HepG2 (cell line): ENCODE data around the gene PTPN14. TPM values are rescaled to one million over a fixed set of nuclear protein-coding genes. Genes with fewer than 3 reads are reported as not detected.

Experiments used
- ARID5B ChIP-seq: IDR thresholded peaks from 2 replicates; pipeline ENCODE4 v1.4.0; 2020; ENCODE audit warnings: mild to moderate bottlenecking, missing genetic modification reagents
- ELF3 ChIP-seq: IDR thresholded peaks from 2 replicates; pipeline ENCODE4 v1.6.1; 2016; ENCODE audit warnings: missing genetic modification reagents, missing compliant biosample characterization
- GATAD1 ChIP-seq: IDR thresholded peaks from 2 replicates; pipeline ENCODE4 v1.6.1; 2016; ENCODE audit warnings: missing genetic modification reagents, missing compliant biosample characterization
- HNRNPLL ChIP-seq: fragments of 200-400 bp; formaldehyde crosslinking; IDR thresholded peaks from 2 replicates; pipeline ENCODE4 v1.6.1; 2017; ENCODE audit warnings: mild to moderate bottlenecking, low read depth, low read length; ENCODE audit not compliant: poor library complexity, severe bottlenecking
- IKZF1 ChIP-seq: fragments of 450-650 bp; IDR thresholded peaks from 2 replicates; pipeline ENCODE4 v1.7.1; 2016
- ISL2 ChIP-seq: sonication (generic); formaldehyde crosslinking; IDR thresholded peaks from 2 replicates; pipeline ENCODE4 v1.5.0; 2020; ENCODE audit warnings: missing genetic modification reagents
- KAT8 ChIP-seq: IDR thresholded peaks from 2 replicates; pipeline ENCODE4 v1.6.1; 2016; ENCODE audit warnings: missing genetic modification reagents, missing compliant biosample characterization
- KDM1A ChIP-seq: IDR thresholded peaks from 2 replicates; pipeline ENCODE4 v1.6.1; 2016; ENCODE audit warnings: missing compliant biosample characterization
- NAIF1 ChIP-seq: sonication (generic); formaldehyde crosslinking; IDR thresholded peaks from 2 replicates; pipeline ENCODE4 v1.5.0; 2020; ENCODE audit warnings: mild to moderate bottlenecking, missing genetic modification reagents, borderline replicate concordance
- NFIC ChIP-seq: IDR thresholded peaks from 2 replicates; pipeline ENCODE4 v1.6.1; 2012; ENCODE audit warnings: mild to moderate bottlenecking, low read length, inconsistent platforms
- NKX3-1 ChIP-seq: sonication (generic); formaldehyde crosslinking; IDR thresholded peaks from 2 replicates; pipeline ENCODE4 v1.5.0; 2020; ENCODE audit warnings: missing genetic modification reagents
- NR2F1 ChIP-seq, 2 experiments: fragments of 450-650 bp in 1 of 2; formaldehyde crosslinking in 1 of 2; IDR thresholded peaks; 2 replicates each; pipeline versions ENCODE4 v1.5.0 to v1.6.1; 2016 to 2020; ENCODE audit warnings: mild to moderate bottlenecking in 1 of 2, missing compliant biosample characterization in 1 of 2, missing genetic modification reagents in 1 of 2, moderate library complexity in 1 of 2
- PTBP1 ChIP-seq: fragments of 200-400 bp; formaldehyde crosslinking; IDR thresholded peaks from 2 replicates; pipeline ENCODE4 v1.6.1; 2018; ENCODE audit warnings: low read length, low read depth; ENCODE audit not compliant: poor library complexity, severe bottlenecking
- RXRB ChIP-seq: IDR thresholded peaks from 2 replicates; pipeline ENCODE4 v1.6.1; 2016; ENCODE audit warnings: borderline replicate concordance, missing genetic modification reagents, missing compliant biosample characterization
- SIN3A ChIP-seq: IDR thresholded peaks from 2 replicates; pipeline ENCODE4 v1.6.1; 2011; ENCODE audit warnings: low read depth, mild to moderate bottlenecking, control low read depth, low read length, borderline replicate concordance
- SMC3 ChIP-seq: IDR thresholded peaks from 2 replicates; pipeline ENCODE4 v1.6.1; 2011; ENCODE audit warnings: low read length, improper control_type of control experiment
- SOX6 ChIP-seq, 2 experiments: fragments of 450-650 bp in 1 of 2; sonication (generic) in 1 of 2; formaldehyde crosslinking in 1 of 2; IDR thresholded peaks; 2 replicates each; pipeline versions ENCODE4 v1.4.0 to v1.6.1; 2017 to 2020; ENCODE audit warnings: antibody characterized with exemption in 1 of 2, mild to moderate bottlenecking in 1 of 2, missing genetic modification reagents in 1 of 2
- SRSF1 ChIP-seq: fragments of 200-400 bp; formaldehyde crosslinking; optimal IDR thresholded peaks from 2 replicates; pipeline ENCODE3; 2017; ENCODE audit warnings: mild to moderate bottlenecking, low read depth, low read length, moderate library complexity
- SRSF4 ChIP-seq: fragments of 200-400 bp; formaldehyde crosslinking; IDR thresholded peaks from one replicate; pipeline ENCODE4 v1.6.1; 2018; ENCODE audit warnings: mild to moderate bottlenecking, low read depth, low read length, moderate library complexity; ENCODE audit not compliant: poor library complexity, severe bottlenecking
- STAT5B ChIP-seq: sonication (generic); formaldehyde crosslinking; IDR thresholded peaks from 2 replicates; pipeline ENCODE4 v1.4.0; 2020; ENCODE audit warnings: missing genetic modification reagents
- TAF15 ChIP-seq: fragments of 200-400 bp; formaldehyde crosslinking; IDR thresholded peaks from one replicate; pipeline ENCODE4 v1.6.1; 2018; ENCODE audit warnings: mild to moderate bottlenecking, low read depth, low read length; ENCODE audit not compliant: poor library complexity, severe bottlenecking
- TGIF2 ChIP-seq: IDR thresholded peaks from 2 replicates; pipeline ENCODE4 v1.6.1; 2016; ENCODE audit warnings: control low read depth, missing compliant biosample characterization
- ZFP90 ChIP-seq: sonication (generic); formaldehyde crosslinking; IDR thresholded peaks from 2 replicates; pipeline ENCODE4 v1.8.0; 2022; ENCODE audit warnings: missing genetic modification reagents, mild to moderate bottlenecking, inconsistent platforms, borderline replicate concordance
- ZNF263 ChIP-seq: sonication (generic); formaldehyde crosslinking; IDR thresholded peaks from 2 replicates; pipeline ENCODE4 v1.4.0; 2020; ENCODE audit warnings: missing genetic modification reagents
- ZNF547 ChIP-seq: sonication (generic); formaldehyde crosslinking; IDR thresholded peaks from 2 replicates; pipeline ENCODE4 v1.5.1; 2020; ENCODE audit warnings: mild to moderate bottlenecking, missing genetic modification reagents
- ZNF639 ChIP-seq: conservative IDR thresholded peaks from 2 replicates; pipeline ENCODE4 v1.6.1; 2018; ENCODE audit warnings: missing genetic modification reagents
- ZNF749 ChIP-seq: sonication (generic); formaldehyde crosslinking; IDR thresholded peaks from 2 replicates; pipeline ENCODE4 v1.8.0; 2022; ENCODE audit warnings: mild to moderate bottlenecking, missing genetic modification reagents, moderate library complexity, borderline replicate concordance
- polyA plus RNA-seq, 8 experiments: library from polyadenylated mRNA; depleted of rRNA in 3 of 8; stranded (reverse) in 7 of 8; unstranded in 1 of 8; fragments of >200 nt; fragmentation: Illumina TruSeq in 4 of 8; extraction: Trizol in 4 of 8; gene quantifications; 2 replicates each; pipeline versions ENCODE4 v1.2.1 to v1.2.3, GENCODE V29; 2011 to 2016; ENCODE audit warnings: low read depth in 4 of 8, missing spikeins in 1 of 8, mixed read lengths in 1 of 8; ENCODE audit not compliant: insufficient read depth in 1 of 8
- total RNA-seq, 5 experiments: library from RNA; depleted of rRNA; stranded (reverse); fragments of >200 nt; fragmentation: Illumina TruSeq; extraction: Trizol; gene quantifications; 2 replicates each; pipeline ENCODE4 v1.2.3, GENCODE V29; 2016; ENCODE audit warnings: low read depth in 1 of 5

Gene PTPN14
- total and polyA plus RNA-seq, 2 of the 13 experiments (the other 11 are each of a cell fraction or from before 2014, with no cell fraction given) = 3.9 to 4.7 TPM

GRCh38 chr1:214318956-214319736, 232.3 kb downstream of the PTPN14 start (continued):
- TF ChIP-seq SRSF4 = no peak
- TF ChIP-seq ZNF547 (CRISPR knock-in tag) = no peak
- TF ChIP-seq IKZF1 = no peak
- 0 out of 2 replicates have a peak, but pooled peaks have one; percentile 54 for TF ChIP-seq KDM1A (CRISPR knock-in tag)
- no peak for TF ChIP-seq KAT8 (CRISPR knock-in tag)
- no peak for TF ChIP-seq HNRNPLL
- 0 out of 2 replicates have a peak, but pooled peaks have one; percentile 25 for TF ChIP-seq TGIF2
- TF ChIP-seq SOX6 (IDR thresholded peaks at IDR 0.05) = no peak
- peak; percentile 88 for TF ChIP-seq SOX6 (CRISPR knock-in tag; IDR thresholded peaks at IDR 0.05)
- TF ChIP-seq NAIF1 (CRISPR knock-in tag) = no peak
- TF ChIP-seq STAT5B = no peak
- TF ChIP-seq SIN3A = no peak
- 0 out of 2 replicates have a peak, but pooled peaks have one; percentile 16 for TF ChIP-seq GATAD1 (CRISPR knock-in tag)
- TF ChIP-seq ZNF639 (CRISPR knock-in tag) = no peak
- TF ChIP-seq ARID5B (CRISPR knock-in tag) = peak; percentile 81
- TF ChIP-seq NKX3-1 (CRISPR knock-in tag) = no peak
- TF ChIP-seq SMC3 = 0 out of 2 replicates have a peak, but pooled peaks have one; percentile 21
- no peak for TF ChIP-seq SRSF1
- no peak for TF ChIP-seq PTBP1
- no peak for TF ChIP-seq ZNF263 (CRISPR knock-in tag)
- 0 out of 2 replicates have a peak, but pooled peaks have one; percentile 6 for TF ChIP-seq ISL2 (CRISPR knock-in tag)
- no peak for TF ChIP-seq ZFP90
- peak; percentile 56; the same call in 1 of the 2 replicates for TF ChIP-seq ELF3
- no peak for TF ChIP-seq TAF15
- no peak for TF ChIP-seq ZNF749 (CRISPR knock-in tag)
- TF ChIP-seq NFIC = no peak
- peak; percentile 51; the same call in 1 of the 2 replicates for TF ChIP-seq RXRB (CRISPR knock-in tag)
- TF ChIP-seq NR2F1 (CRISPR knock-in tag; IDR thresholded peaks at IDR 0.05) = no peak
